ENCODE data around the gene MYL9.

GRCh38 chr20:36498386-36499179 is 42.7 kb upstream of the MYL9 start:
- TF ChIP-seq CTCF (IDR thresholded peaks at IDR 0.05): no peak
- TF ChIP-seq POLR2AphosphoS5 (IDR thresholded peaks at IDR 0.05): no peak
- TF ChIP-seq EP300 (IDR thresholded peaks at IDR 0.05): no peak
